ENCODE data around the gene C1orf116.

Gene C1orf116

GRCh38 chr1:207007352-207008033, 25.1 kb downstream of the C1orf116 start:
- no peak overlapping the region for H3K4me3 ChIP-seq (ENCODE audit: low read depth, low read length)
- H4K91ac ChIP-seq (ENCODE audit: low read depth, low read length): no peak overlapping the region
- no peaks in the 10 kb centered on the region for H3K79me2 ChIP-seq (ENCODE audit: control insufficient read depth, insufficient read depth, low read length, poor library complexity)
- H2BK12ac ChIP-seq (ENCODE audit: low read length): no peak overlapping the region
- no peaks in the 10 kb centered on the region for H3K79me1 ChIP-seq (ENCODE audit: low read length)
- H3K27me3 ChIP-seq (ENCODE audit: insufficient read depth, low read length): no peaks in the 10 kb centered on the region
- no peak overlapping the region for H3K14ac ChIP-seq (ENCODE audit: low read length)
- no peak overlapping the region for H3K4ac ChIP-seq (ENCODE audit: low read depth, low read length)
- H2BK120ac ChIP-seq (ENCODE audit: insufficient read depth, low read length, poor library complexity): no peak overlapping the region
- no peak overlapping the region for H4K12ac ChIP-seq (ENCODE audit: low read depth, low read length)
- no peak overlapping the region for H3K9ac ChIP-seq (ENCODE audit: low read length)
- no peak overlapping the region for H3K23ac ChIP-seq (ENCODE audit: low read length)
- no peak overlapping the region for H3K18ac ChIP-seq (ENCODE audit: low read length)
- no peak overlapping the region for H2AFZ ChIP-seq (ENCODE audit: insufficient read depth, low read length, poor library complexity)
- no CpG with 5 or more reads among the region's 5 CpGs for WGBS (ENCODE audit: extremely low coverage, insufficient coverage, insufficient read length)
- no peaks in the 10 kb centered on the region for H3K36me3 ChIP-seq (ENCODE audit: control insufficient read depth in 1 of 2, insufficient read depth in 2 of 2, low read length in 2 of 2)
- H2AK5ac ChIP-seq (ENCODE audit: low read length): no peak overlapping the region
- peak; percentile 51 to 64 for DNase-seq
- H3K27ac ChIP-seq (ENCODE audit: low read depth, low read length): no peak overlapping the region
- no peak overlapping the region for H4K8ac ChIP-seq (ENCODE audit: low read depth, low read length)
- H3K9me3 ChIP-seq (ENCODE audit: insufficient read depth, low read depth, low read length): no peaks in the 10 kb centered on the region
- H3K4me1 ChIP-seq (ENCODE audit: control insufficient read depth in 1 of 2, insufficient read depth in 2 of 2, low read length in 2 of 2): peaks cover 3 to 4% of the 10 kb centered on the region in 2 experiments
- H3K4me2 ChIP-seq (ENCODE audit: low read length): no peak overlapping the region
- H2BK5ac ChIP-seq (ENCODE audit: low read depth, low read length, poor library complexity): no peak overlapping the region

GRCh38 chr1:207006914-207007313, 25.6 kb downstream of the C1orf116 start:
- no peak overlapping the region for H3K27ac ChIP-seq (ENCODE audit: low read depth, low read length)
- no peak overlapping the region for H3K9ac ChIP-seq (ENCODE audit: low read length)
- no peaks in the 10 kb centered on the region for H3K9me3 ChIP-seq (ENCODE audit: insufficient read depth, low read depth, low read length)
- no CpG with 5 or more reads among the region's 3 CpGs for whole genome bisulfite sequencing (ENCODE audit: extremely low coverage, insufficient coverage, insufficient read length)
- DNase-seq: peak; percentile 29 to 44
- peaks cover 3 to 5% of the 10 kb centered on the region in 2 experiments for H3K4me1 ChIP-seq (ENCODE audit: control insufficient read depth in 1 of 2, insufficient read depth in 2 of 2, low read length in 2 of 2)
- H3K4me2 ChIP-seq (ENCODE audit: low read length): no peak overlapping the region
- no peaks in the 10 kb centered on the region for H3K79me1 ChIP-seq (ENCODE audit: low read length)
- no peak overlapping the region for H2AFZ ChIP-seq (ENCODE audit: insufficient read depth, low read length, poor library complexity)
- no peak overlapping the region for H2BK12ac ChIP-seq (ENCODE audit: low read length)
- no peak overlapping the region for H4K91ac ChIP-seq (ENCODE audit: low read depth, low read length)
- no peak overlapping the region for H3K4ac ChIP-seq (ENCODE audit: low read depth, low read length)
- H3K18ac ChIP-seq (ENCODE audit: low read length): no peak overlapping the region
- H3K27me3 ChIP-seq (ENCODE audit: insufficient read depth, low read length): no peaks in the 10 kb centered on the region
- H3K4me3 ChIP-seq (ENCODE audit: low read depth, low read length): no peak overlapping the region
- H4K8ac ChIP-seq (ENCODE audit: low read depth, low read length): no peak overlapping the region
- no peaks in the 10 kb centered on the region for H3K36me3 ChIP-seq (ENCODE audit: control insufficient read depth in 1 of 2, insufficient read depth in 2 of 2, low read length in 2 of 2)
- H3K23ac ChIP-seq (ENCODE audit: low read length): no peak overlapping the region
- H2BK120ac ChIP-seq (ENCODE audit: insufficient read depth, low read length, poor library complexity): no peak overlapping the region
- no peak overlapping the region for H2AK5ac ChIP-seq (ENCODE audit: low read length)
- H2BK5ac ChIP-seq (ENCODE audit: low read depth, low read length, poor library complexity): no peak overlapping the region
- H4K12ac ChIP-seq (ENCODE audit: low read depth, low read length): no peak overlapping the region
- H3K14ac ChIP-seq (ENCODE audit: low read length): no peak overlapping the region
- H3K79me2 ChIP-seq (ENCODE audit: control insufficient read depth, insufficient read depth, low read length, poor library complexity): no peaks in the 10 kb centered on the region

GRCh38 chr1:207006083-207006482, 26.5 kb downstream of the C1orf116 start:
- Histone ChIP-seq H2BK120ac (ENCODE audit: insufficient read depth, low read length, poor library complexity) (no peak overlapping the region), H3K4me3 (ENCODE audit: low read depth, low read length) (no peak overlapping the region), H3K27ac (ENCODE audit: low read depth, low read length) (no peak overlapping the region), H3K9me3 (ENCODE audit: insufficient read depth, low read depth, low read length) (no peaks in the 10 kb centered on the region), H4K91ac (ENCODE audit: low read depth, low read length) (no peak overlapping the region), H3K4me1 (ENCODE audit: control insufficient read depth in 1 of 2, insufficient read depth in 2 of 2, low read length in 2 of 2) (peaks cover 3 to 6% of the 10 kb centered on the region in 2 experiments), H4K8ac (ENCODE audit: low read depth, low read length) (no peak overlapping the region), H3K27me3 (ENCODE audit: insufficient read depth, low read length) (no peaks in the 10 kb centered on the region), H3K79me2 (ENCODE audit: control insufficient read depth, insufficient read depth, low read length, poor library complexity) (no peaks in the 10 kb centered on the region), H2BK5ac (ENCODE audit: low read depth, low read length, poor library complexity) (no peak overlapping the region), H4K12ac (ENCODE audit: low read depth, low read length) (no peak overlapping the region), H3K4ac (ENCODE audit: low read depth, low read length) (no peak overlapping the region), H2BK12ac (ENCODE audit: low read length) (no peak overlapping the region), H3K23ac (ENCODE audit: low read length) (no peak overlapping the region), H3K18ac (ENCODE audit: low read length) (no peak overlapping the region), H3K14ac (ENCODE audit: low read length) (no peak overlapping the region), H2AFZ (ENCODE audit: insufficient read depth, low read length, poor library complexity) (no peak overlapping the region), H2AK5ac (ENCODE audit: low read length) (no peak overlapping the region), H3K4me2 (ENCODE audit: low read length) (no peak overlapping the region), H3K79me1 (ENCODE audit: low read length) (no peaks in the 10 kb centered on the region), H3K36me3 (ENCODE audit: control insufficient read depth in 1 of 2, insufficient read depth in 2 of 2, low read length in 2 of 2) (no peaks in the 10 kb centered on the region), H3K9ac (ENCODE audit: low read length) (no peak overlapping the region)
- no CpG with 5 or more reads among the region's 3 CpGs for WGBS (ENCODE audit: extremely low coverage, insufficient coverage, insufficient read length)
- DNase-seq: no peak

GRCh38 chr1:207004931-207005830, 27.4 kb downstream of the C1orf116 start:
- no peak overlapping the region for H3K9ac ChIP-seq (ENCODE audit: low read length)
- H3K79me1 ChIP-seq (ENCODE audit: low read length): no peaks in the 10 kb centered on the region
- peak; percentile 76 to 80 for DNase-seq
- no peak overlapping the region for H4K8ac ChIP-seq (ENCODE audit: low read depth, low read length)
- no CpG with 5 or more reads among the region's 9 CpGs for WGBS (ENCODE audit: extremely low coverage, insufficient coverage, insufficient read length)
- H4K91ac ChIP-seq (ENCODE audit: low read depth, low read length): no peak overlapping the region
- no peak overlapping the region for H2AFZ ChIP-seq (ENCODE audit: insufficient read depth, low read length, poor library complexity)
- no peak overlapping the region for H2BK12ac ChIP-seq (ENCODE audit: low read length)
- H3K79me2 ChIP-seq (ENCODE audit: control insufficient read depth, insufficient read depth, low read length, poor library complexity): no peaks in the 10 kb centered on the region
- no peak overlapping the region for H2BK120ac ChIP-seq (ENCODE audit: insufficient read depth, low read length, poor library complexity)
- H3K14ac ChIP-seq (ENCODE audit: low read length): no peak overlapping the region
- no peak overlapping the region for H3K4ac ChIP-seq (ENCODE audit: low read depth, low read length)
- no peak overlapping the region for H3K18ac ChIP-seq (ENCODE audit: low read length)
- H4K12ac ChIP-seq (ENCODE audit: low read depth, low read length): no peak overlapping the region
- H3K23ac ChIP-seq (ENCODE audit: low read length): no peak overlapping the region
- H3K4me1 ChIP-seq (ENCODE audit: control insufficient read depth in 1 of 2, insufficient read depth in 2 of 2, low read length in 2 of 2): peaks cover 3 to 6% of the 10 kb centered on the region in 2 experiments
- H3K27ac ChIP-seq (ENCODE audit: low read depth, low read length): no peak overlapping the region
- no peaks in the 10 kb centered on the region for H3K27me3 ChIP-seq (ENCODE audit: insufficient read depth, low read length)
- no peak overlapping the region for H2BK5ac ChIP-seq (ENCODE audit: low read depth, low read length, poor library complexity)
- no peaks in the 10 kb centered on the region for H3K36me3 ChIP-seq (ENCODE audit: control insufficient read depth in 1 of 2, insufficient read depth in 2 of 2, low read length in 2 of 2)
- no peak overlapping the region for H3K4me3 ChIP-seq (ENCODE audit: low read depth, low read length)
- H2AK5ac ChIP-seq (ENCODE audit: low read length): no peak overlapping the region
- H3K4me2 ChIP-seq (ENCODE audit: low read length): no peak overlapping the region
- no peaks in the 10 kb centered on the region for H3K9me3 ChIP-seq (ENCODE audit: insufficient read depth, low read depth, low read length)
